Measurements from ENCODE around the gene C8G.

The C8G gene

DNA sequence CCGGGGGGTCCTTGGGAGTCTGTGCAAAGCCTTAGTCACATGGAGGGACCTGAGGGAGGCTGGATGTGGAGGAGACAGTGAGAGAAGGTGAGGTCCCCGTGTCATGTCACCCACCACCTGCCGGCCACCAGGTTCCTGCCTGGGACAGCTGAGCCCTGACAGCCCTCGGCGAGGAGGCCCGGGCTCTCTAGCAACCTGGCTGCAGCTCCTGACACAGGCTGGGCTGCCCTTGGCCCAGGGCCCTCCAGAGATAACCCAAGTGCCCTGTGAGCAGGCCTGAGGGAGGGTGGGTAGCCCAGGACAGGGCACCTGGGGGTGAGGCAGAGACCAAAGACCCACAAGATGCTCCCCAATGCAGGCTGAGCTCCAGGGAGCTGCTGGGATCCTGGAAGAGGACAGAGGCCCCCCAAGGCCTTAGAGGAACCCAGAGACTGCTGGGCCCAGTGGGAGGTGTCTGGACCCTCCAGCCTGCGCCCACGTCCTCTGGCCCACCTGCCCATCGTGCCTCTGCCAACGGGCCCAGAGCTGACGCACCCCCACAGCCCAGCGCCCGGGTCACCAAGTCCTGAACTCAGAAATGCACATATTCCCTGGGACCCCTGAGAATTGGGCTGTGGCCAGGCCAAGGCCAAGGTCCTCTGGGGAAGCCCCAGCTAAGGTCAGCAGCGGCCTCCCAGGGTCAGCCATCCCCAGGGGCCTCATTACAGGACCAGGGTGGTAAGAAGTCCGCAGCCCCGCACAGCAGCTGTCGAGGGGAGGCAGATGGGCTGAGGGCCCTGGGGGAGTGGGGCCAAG is 23.5 kb downstream of the C8G start:
- no peak for DNase-seq (ENCODE audit: low spot score)

DNA sequence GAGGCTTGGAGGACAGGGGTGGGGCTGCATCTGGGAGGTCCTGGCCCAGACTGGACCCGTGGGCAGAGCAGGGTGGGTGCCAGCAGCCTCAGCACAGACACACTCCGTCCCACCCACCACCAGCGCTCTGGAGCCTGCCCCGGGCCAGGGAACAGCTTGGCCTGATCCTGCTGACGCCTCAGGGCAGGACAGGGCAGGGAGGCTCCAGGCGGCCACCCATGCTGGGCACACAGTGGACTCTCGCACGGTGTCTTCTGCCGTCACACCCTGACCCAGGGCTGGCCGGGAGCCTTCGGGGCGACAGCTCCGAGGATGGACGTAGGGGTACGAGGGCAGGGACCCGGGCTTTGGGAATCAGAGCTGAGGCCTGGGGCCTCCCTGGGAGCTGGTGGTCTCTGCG is 24.1 kb downstream of the C8G start:
- no peak for DNase-seq (ENCODE audit: low spot score)

DNA sequence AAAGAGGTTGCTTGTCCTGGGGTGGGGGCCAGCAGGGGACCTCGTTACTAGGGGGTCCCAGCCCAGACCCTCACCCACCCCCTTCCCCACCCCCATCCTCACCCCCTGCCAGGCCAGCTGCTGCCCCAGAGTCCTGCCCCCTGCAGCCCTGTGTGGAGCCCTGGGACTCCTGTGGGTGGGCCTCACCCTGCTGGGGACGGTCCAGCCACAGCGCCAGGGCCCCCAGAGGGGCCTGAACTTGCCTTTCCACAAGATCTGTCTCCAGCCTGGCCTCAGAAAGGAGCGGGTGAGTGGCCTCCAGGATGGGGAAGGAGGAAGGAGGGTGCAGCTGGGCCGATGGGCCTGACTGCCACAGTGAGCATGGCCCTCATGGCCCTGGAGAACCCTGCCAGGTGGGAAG is 24.7 kb downstream of the C8G start:
- DNase-seq (ENCODE audit: low spot score), result no peak

DNA sequence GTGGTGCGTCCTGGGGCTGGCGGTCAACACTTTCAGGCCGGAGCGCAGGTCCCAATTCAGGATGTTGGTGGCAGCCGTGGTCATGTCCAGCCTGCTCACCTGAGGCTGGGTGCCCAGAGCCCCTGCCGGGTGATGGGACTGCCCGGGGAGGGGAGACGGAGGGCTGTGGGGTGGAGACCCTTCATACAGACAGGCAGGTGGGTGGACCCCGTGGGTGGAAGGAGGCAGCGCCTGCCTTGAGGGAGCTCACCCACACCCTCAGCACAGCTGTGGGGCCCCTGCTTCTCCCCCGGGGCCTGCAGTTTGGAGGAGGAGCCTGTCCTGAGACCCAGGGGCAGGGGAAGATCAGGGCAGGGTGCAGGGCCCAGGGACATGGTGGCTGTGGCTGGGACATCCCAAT is 25.3 kb downstream of the C8G start:
- DNase-seq (ENCODE audit: low spot score), result no peak

DNA sequence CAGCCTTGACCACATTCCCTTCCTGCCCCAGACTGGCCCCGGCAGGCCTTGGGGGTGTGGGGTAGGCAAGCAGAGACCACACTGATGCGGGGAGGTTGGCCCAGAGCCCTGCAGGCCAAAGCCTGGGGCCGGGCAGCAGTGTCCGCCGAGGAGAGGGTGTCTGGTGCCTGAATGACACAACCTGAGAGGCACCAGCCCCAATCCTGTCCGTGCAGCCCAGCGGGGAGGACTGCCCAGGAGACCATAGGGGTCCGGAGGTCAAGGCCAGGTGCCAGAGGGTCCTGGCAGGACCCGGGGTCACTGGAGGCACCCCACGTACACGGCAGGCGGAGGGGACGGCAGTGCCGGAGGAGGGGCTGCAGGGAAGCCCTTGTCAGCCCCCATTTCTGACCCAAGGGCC is 26.7 kb downstream of the C8G start:
- DNase-seq (ENCODE audit: low spot score), result no peak

DNA sequence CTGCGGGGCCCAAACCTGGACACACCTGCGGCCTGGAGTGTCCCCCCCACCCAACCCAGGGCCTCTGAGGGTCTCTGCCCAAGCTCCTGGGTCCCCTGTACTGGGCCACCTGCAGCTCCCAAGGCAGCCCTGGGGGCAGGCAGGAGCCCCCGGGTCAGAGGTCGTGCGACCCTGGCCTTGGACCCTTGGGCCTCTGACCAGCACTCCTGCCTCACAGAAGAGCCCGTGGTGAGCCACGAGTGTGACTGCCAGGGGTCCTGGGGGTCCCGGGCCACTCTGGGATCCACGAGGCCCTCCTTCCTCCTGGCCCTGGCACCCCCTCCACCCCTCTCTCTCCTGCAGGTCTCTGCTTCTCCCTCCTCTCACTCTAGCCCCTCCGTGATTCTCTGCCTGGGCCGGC is 27.3 kb downstream of the C8G start:
- DNase-seq (ENCODE audit: low spot score), result no peak

DNA sequence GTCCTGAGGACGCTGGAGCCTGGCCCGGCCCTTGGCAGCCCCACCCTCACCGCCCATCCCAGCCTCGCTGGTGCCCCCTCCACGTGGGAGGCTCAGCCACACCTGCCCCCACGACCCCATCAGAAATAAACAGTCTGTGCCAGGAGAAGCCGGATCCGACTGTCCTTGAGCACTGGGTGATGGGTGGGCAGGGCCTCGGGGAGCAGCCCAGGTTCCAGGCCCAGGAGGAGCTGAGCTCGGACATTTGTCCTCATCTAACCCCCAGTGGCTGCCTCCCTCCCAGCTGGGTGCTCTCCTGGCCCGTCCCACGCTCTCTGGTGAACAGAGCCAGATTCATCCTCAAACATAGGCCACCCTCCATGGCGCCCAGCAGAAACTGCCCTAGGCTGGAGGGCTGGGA is 27.7 kb downstream of the C8G start:
- no peak for DNase-seq (ENCODE audit: low spot score)

DNA sequence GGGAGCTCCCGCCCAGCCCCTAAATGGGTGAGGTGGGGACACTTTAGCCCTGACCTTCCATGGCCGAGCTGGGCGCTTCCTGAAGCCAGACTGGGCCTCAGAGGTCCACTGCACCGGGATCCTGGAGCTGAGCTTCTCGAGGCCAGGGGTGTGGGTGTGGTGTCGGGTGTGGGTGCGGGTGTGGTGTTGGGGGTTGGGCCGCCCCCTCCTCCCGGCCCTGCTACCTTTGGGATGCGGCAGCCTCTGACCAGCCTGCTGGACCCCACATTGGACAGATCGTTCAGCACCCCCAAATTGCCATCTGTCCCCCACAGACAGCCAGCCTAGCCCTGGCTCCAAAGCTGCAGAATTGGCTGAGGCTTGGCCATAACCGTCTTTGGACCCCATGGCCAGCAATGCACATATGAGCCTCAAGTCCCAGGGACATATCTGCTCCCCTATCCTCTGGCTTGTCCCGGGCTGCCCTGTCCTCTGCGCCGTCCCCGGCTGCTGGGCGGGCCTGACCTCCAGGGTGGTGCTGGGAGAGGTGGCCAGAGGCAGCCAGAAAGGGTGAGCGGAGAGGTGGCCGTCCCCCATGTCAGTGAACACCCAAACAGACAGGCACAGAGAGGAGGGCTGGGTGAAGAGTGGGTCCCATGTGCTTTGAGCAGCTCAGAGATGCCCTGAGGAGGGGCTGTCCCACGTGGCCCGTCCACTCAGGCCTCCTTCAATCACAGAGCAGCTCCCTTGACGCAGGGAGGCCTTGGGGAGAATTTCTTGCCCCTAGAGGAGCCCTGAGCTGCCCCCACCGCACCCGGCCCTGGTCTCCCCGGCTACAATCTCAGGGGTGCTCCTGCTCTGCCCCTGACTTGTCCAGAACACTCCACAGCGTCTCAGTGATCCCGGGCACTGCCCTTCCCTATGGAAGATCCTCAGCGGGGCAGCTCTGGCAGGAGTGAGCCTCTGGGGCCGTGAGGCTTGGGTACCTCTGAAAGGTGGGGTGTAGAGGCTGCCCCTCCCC is 28.9 kb downstream of the C8G start:
- DNase-seq (ENCODE audit: low spot score), result no peak

DNA sequence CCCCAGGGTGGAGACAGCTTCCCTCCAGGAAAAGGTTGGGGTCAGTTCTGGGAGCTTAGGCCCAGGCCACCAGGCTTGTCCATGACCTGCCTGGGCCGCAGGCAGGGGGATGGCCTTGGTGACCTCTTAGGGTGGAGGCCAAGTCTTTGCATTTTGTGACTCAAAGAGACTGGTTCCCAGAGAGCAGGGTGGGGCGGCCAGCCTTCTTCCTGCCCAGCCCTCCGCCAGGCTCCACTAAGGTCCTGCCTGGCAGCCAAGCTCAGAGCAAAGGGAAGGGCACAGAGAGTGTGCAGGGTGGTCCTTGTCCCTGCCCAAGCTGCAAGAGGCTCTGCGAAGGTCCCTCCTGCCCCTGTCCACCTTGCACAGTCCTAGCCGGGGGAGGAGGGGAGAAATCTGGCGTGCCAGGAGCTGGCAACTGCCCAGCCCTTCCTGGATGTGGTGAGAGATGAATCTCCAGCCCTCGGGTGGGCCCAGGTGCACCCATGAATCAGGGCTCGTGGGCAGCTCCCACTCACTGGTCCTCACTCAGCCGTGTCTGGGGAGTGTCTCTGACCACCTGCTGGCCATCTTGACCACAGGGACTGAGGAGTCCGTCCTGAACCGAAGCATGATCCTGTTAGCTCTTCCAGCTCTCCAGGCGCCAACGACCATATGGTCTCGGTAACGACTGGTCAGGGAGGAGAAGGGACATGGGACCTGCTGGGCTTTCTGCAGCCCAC is 29.9 kb downstream of the C8G start:
- DNase-seq (ENCODE audit: low spot score), result no peak

DNA sequence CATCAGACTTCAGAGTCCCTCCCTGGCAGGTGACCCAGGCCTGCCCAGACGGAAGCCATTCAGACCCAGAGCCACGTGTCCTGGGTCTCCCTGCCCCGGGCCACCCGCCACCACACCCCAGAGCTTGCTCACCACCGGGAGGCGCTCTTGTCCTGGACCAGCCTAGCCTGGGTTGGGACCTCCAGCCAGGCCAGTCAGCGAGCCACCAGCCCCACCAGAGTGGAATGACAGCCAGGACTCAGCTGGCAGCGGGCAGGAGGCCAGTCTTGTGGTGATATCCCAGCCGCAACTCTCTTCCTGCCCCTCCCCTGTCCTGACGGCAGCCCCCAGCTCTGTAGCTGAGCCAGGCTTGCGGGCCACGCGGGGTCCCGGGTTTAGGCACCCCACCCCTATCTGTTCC is 30.6 kb downstream of the C8G start:
- no peak for DNase-seq (ENCODE audit: low spot score)

DNA sequence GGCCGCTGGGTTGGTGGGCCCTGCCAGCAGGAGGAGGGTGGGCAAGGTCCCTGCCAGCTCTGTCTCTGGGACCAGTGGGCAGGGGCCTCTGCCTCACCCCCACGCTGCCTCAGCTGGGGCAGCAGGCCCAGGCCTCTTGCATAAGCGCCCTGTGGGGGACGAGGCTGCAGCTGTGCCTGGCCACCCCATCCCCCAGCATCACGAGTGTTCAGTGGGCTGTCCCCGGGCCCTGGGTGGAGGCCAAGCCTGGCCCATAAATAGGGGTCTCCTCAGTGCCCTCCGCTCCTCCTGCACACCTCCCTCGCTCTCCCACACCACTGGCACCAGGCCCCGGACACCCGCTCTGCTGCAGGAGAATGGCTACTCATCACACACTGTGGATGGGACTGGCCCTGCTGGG is 32.2 kb downstream of the C8G start, which contains the start of gene PTGDS:
Gene PTGDS (plus strand): TSS at position 282 of the 400 bp plus-strand sequence. CDS start 75 bp downstream, at position 357.
- no peak for DNase-seq (ENCODE audit: low spot score)

DNA sequence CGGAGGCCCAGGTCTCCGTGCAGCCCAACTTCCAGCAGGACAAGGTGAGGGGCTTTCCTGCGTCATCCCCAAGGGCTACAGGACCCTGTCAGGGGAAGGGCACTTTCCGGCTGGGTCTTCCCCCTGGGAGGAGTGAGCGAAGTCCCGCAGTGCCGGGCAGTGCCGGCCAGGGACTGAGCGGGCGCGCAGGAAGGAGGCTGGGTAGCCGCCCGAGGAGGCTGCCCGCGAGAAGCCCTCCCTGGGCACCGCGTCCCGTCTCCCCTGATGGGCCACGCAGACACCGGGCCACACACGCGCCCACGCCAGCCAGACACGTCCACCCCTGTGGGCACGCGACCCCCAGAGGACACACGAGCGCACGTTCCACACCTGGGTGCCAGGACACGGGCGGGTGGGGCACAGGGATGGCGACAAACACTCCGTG is 32.6 kb downstream of the C8G start:
- no peak for DNase-seq (ENCODE audit: low spot score)

DNA sequence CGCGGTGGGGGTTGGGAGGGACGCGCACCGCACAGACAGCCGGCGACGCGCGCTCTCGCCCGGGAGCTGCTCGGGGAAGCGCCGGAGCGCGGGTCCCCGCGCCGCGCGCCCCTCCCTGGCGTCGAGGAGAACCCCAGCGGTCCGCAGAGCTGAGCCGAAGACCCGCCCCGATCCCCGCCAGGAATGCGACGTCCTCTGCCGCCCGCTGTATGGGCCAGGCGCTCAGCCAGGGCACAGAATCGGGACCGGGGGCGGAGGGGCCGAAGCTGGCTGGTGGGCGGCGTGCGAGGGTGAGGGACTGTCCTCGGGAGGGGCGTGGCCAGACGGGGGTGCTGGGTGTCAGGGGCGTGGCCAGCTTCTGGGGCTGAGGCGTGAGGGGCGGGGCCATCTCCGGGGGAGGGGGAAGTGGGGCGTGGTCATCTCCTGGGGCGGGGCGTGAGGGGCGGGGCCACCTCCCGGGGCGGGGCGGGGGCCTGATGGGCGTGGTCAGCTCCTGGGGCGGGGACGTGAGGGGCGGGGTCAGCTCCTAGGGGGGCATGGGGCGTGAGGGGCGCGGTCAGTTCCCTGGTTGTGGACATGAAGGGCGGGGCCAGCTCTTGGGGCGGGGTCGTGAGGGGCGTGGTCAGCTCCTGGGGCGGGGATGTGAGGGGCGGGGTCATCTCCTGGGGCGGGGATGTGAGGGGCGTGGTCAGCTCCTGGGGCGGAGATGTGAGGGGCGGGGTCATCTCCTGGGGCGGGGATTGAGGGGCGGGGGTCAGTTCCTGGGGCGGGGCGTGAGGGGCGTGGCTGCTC is 33.2 kb downstream of the C8G start:
- peak; percentile 36 for DNase-seq (ENCODE audit: low spot score)

DNA sequence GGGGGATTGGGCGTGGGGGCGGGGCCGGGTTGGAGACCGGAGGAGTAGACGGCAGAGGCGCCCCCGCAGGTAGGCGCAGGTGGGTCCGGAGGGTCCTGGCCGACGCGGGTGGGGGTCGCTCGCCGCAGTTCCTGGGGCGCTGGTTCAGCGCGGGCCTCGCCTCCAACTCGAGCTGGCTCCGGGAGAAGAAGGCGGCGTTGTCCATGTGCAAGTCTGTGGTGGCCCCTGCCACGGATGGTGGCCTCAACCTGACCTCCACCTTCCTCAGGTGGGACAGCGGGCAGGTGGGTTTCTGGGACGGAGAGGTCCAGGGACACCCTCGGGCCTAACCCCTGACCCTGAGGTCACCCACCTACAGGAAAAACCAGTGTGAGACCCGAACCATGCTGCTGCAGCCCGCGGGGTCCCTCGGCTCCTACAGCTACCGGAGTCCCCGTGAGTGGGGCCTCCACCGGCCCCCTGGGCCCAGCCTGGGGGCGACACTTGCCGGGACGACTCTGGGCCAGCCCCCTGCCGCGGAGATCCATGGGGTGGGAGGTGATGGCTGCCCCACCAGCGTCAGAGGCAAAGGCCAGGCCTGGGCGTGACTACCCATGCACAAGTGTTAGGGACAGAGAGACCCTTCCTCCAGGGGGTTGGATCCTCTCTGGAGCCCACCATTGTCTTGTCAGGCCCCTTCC is 34.0 kb downstream of the C8G start:
- no peak for DNase-seq (ENCODE audit: low spot score)

DNA sequence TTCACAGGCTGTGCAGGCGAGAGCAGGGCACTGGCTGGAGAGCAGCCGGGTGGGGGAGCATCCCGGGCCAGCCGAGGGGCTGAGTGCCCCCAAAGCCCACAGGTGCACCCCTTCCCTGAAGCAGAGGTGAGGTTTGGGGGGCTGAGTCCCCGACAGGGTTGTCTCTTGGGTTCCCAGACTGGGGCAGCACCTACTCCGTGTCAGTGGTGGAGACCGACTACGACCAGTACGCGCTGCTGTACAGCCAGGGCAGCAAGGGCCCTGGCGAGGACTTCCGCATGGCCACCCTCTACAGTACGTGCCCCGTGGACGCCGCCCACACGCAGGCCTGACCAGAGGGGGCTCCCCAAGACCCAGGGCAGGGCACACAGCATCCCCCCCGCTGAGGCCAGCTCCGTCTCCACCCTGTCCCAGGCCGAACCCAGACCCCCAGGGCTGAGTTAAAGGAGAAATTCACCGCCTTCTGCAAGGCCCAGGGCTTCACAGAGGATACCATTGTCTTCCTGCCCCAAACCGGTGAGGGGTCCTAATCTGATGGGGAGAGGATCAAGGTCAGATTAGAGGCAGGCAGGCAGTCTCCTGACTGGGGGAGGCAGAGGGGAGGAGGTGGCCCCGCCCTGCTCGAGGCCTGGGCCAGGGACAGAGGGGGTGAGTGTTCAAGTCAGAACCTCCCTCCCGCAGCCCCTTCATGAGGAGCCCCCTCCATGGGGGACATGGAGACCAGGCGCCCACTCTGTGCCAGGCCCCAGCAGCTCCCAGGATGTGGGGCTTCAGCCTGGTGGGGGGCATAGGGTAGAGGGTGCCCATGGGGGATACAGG is 34.9 kb downstream of the C8G start:
- DNase-seq (ENCODE audit: low spot score), result no peak

DNA sequence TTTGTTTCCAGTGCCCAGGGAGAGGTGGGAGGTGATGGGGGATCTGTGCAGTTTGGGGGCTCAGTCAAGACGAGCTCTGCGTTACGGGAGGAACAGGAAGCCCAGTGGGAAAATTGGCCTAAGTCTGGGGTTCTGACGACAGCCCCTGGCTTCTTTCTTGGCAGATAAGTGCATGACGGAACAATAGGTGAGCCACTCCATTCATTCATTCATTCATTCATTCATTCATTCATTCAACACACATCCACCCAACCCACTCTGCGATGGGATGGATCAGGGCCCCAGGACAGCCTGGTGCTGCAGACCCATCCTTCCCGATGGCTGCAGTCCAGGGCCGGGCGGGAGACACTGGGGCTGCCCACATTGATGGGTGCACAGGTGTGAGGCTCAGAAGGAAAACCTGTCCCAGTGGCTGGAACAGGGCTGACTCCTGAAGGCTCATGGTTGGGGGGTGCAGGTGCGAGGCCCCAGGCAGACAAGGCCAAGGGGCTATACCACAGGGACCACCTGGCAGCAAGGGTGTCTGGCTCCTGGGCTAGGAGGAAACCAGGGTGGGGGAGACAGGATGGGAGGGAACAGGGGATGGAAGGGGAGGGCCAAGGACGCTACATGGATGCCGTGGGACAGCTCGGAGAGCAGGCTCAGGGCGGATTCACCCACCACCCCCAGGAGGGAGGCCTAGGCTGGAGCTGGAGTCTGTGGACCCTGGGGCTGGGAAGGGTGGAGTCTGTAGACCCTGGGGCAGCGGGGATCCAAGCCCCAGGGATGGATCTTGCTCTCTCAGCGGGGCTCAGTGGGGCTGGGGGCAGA is 35.8 kb downstream of the C8G start:
- DNase-seq (ENCODE audit: low spot score), result no peak

DNA sequence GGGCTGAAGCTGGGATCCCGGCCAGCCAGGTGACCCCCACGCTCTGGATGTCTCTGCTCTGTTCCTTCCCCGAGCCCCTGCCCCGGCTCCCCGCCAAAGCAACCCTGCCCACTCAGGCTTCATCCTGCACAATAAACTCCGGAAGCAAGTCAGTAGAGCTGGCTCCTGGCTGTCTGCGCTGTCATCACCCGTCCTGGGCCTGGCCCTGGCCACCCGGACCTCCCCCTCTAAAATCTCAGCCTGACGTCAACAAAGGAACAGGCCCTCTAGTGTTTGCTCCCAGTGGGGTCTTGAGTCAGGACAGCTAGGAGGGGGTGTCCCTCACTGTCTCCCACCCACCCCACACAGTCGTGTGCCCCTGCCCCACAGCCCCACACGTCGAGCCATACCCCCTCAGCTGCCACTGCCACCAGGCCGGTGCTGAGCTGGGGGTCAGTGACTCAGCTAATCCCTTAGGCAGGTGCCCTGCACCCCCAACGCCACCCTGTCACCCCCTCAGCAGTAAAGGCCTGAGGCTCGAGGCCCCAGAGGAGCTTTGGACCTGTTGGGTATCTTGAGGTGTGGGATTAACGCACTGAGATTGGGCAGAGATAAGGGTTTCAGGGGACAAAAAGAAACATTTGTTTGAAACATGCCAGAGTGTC is 36.7 kb downstream of the C8G start:
- peak; percentile 86 for DNase-seq (ENCODE audit: low spot score)

DNA sequence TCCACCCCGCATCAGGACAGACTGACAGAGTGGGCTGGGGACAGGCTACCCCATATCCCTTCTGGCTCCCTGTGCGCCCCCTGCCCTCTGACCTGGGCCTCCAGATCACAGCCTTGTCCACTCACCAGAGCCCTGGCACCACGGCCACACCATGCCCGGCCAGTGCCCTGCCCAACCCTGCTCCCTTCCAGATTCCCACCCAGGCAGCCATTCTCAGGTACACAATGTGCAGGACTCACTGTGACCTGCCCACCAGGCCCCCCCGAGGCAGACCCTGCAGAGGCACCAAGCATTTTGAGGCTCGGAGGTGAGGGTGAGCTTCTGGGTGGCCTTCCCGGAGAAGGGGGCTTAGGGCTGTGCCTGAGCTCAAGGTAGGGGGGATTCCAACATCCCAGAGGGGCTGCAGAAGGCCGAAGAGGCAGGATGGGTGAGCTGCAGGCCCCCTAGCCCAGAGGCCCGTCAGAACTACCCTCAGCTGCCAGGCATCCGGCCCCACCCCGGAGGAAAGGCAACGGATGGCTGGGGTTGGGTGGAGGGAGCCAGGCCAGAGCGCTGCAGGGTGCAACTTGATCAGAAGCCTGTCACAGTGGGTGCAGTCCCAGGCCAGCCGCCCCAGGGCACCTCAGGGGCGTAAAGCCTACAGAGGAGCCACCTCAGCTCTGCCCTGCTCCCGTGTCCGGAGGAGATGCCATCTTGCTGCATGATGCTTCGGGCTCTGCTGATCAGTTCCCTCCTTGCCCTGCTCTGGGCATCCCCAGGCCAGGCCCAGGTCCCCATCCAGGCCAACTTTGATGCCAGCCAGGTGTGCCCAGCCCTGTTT is 37.4 kb downstream of the C8G start, which contains the start of gene LCNL1:
Gene LCNL1 (plus strand): TSS at position 762 of the 820 bp plus-strand sequence. CDS start 594 bp downstream, outside the sequence.
- no peak for DNase-seq (ENCODE audit: low spot score)
